Thoracic aorta (tissue), 2 donors: Measurements from ENCODE around the gene MAPK6. TPM values are rescaled to one million over a fixed set of nuclear protein-coding genes. Genes with fewer than 3 reads are reported as not detected.

Experiments used
- ATAC-seq: fragments of 150-250 bp; one replicate; pipeline ENCODE4 v1.8.0; 2017; ENCODE audit warnings: low read depth; ENCODE audit not compliant: insufficient number of reproducible peaks, low FRiP score
- DNase-seq: peaks from one replicate; pipeline ENCODE4 v3.0.0-alpha.2; 2020; ENCODE audit warnings: low spot score
- H3K27ac ChIP-seq, 2 donors: fragments of 200-600 bp; sonication (generic); 1 replicate in 1 of 2; 2 replicates in 1 of 2; pipeline ENCODE4 v1.5.1; 2016; ENCODE audit warnings: mild to moderate bottlenecking in 2 of 2, moderate library complexity in 2 of 2
- H3K27me3 ChIP-seq: fragments of 200-600 bp; sonication (generic); replicated peaks from 2 replicates; pipeline ENCODE4 v1.6.0; 2016; ENCODE audit warnings: mild to moderate bottlenecking; ENCODE audit not compliant: insufficient read depth
- H3K36me3 ChIP-seq: fragments of 200-600 bp; sonication (generic); one replicate; pipeline ENCODE4 v1.5.1; 2016
- H3K4me1 ChIP-seq, 2 donors: fragments of 200-600 bp; sonication (generic); 1 replicate in 1 of 2; 2 replicates in 1 of 2; pipeline versions ENCODE4 v1.5.1 to v1.6.0; 2016; ENCODE audit warnings: low read depth in 2 of 2, mild to moderate bottlenecking in 1 of 2; ENCODE audit not compliant: control insufficient read depth in 1 of 2
- H3K4me3 ChIP-seq: fragments of 200-600 bp; sonication (generic); 2 replicates; pipeline ENCODE4 v1.5.1; 2016; ENCODE audit warnings: mild to moderate bottlenecking
- H3K9me3 ChIP-seq: fragments of 200-600 bp; sonication (generic); 2 replicates; pipeline ENCODE4 v1.5.1; 2016
- total RNA-seq, 2 donors: library from RNA; depleted of rRNA; stranded (reverse); fragments of >200 nt; gene quantifications; one replicate each; pipeline versions ENCODE4 v1.1.0 to v1.2.3, GENCODE V29; 2016
- TF ChIP-seq, protein P1 (sequence below): fragments of 200-600 bp; sonication (generic); IDR thresholded peaks from one replicate; pipeline ENCODE4 v1.5.1; 2019; ENCODE audit warnings: antibody characterized with exemption

Gene MAPK6
- total RNA-seq, 2 donors from 2014 or later = 11.2 to 24.8 TPM

DNA sequence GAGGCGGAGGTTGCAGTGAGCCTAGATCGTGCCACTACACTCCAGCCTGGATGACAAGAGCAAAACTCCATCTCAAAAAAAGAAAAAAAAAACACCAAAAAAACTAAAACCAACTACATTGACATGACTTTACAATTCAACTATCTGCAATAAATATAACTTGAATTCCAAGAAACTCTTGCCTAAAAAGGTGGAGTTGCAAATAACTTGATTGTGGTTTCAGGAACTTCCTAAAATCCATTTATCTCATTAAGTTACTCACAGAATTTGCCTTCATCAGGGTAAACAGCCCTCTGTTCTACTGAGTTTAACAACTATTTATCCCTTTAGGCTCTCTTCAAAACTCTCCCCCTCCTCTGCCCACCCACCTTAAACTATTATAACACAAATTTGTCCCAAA is 2.7 kb upstream of the MAPK6 start:
- no peak overlapping the region for H3K27ac ChIP-seq
- no peaks in the 10 kb centered on the region for H3K9me3 ChIP-seq
- H3K4me1 ChIP-seq = peaks cover 10 to 14% of the 10 kb centered on the region in 2 donors
- no peak overlapping the region for H3K4me3 ChIP-seq
- no peaks in the 10 kb centered on the region for H3K27me3 ChIP-seq
- ATAC-seq = no peak
- no peaks in the 10 kb centered on the region for H3K36me3 ChIP-seq
- DNase-seq = no peak
- TF ChIP-seq, protein P1, sequence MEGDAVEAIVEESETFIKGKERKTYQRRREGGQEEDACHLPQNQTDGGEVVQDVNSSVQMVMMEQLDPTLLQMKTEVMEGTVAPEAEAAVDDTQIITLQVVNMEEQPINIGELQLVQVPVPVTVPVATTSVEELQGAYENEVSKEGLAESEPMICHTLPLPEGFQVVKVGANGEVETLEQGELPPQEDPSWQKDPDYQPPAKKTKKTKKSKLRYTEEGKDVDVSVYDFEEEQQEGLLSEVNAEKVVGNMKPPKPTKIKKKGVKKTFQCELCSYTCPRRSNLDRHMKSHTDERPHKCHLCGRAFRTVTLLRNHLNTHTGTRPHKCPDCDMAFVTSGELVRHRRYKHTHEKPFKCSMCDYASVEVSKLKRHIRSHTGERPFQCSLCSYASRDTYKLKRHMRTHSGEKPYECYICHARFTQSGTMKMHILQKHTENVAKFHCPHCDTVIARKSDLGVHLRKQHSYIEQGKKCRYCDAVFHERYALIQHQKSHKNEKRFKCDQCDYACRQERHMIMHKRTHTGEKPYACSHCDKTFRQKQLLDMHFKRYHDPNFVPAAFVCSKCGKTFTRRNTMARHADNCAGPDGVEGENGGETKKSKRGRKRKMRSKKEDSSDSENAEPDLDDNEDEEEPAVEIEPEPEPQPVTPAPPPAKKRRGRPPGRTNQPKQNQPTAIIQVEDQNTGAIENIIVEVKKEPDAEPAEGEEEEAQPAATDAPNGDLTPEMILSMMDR = no peak

DNA sequence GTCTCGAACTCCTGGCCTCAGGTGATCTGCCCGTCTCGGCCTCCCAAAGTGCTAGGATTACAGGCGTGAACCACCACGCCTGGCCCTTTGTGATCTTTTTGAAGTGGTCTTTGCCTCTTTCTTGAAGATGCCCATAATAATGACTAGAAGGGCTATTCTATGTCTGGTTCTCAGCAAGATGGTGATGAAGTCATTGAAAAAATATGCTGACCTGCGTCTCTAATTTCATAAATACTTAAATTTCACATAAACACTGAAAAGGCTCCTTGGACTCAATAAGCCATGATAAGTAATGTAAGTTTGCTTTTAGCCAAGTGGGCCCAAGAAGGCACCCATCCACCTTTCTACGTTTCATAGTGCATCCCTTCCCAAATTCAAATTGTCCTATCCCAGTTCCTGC is 775 bp upstream of the MAPK6 start:
- H3K27ac ChIP-seq = peak overlapping the region; percentile 90 to 91
- no peaks in the 10 kb centered on the region for H3K36me3 ChIP-seq
- TF ChIP-seq, protein P1 = no peak
- H3K4me3 ChIP-seq = peak overlapping the region; percentile 80
- DNase-seq (no peak), ATAC-seq (no peak)
- H3K4me1 ChIP-seq = peaks cover 24 to 31% of the 10 kb centered on the region in 2 donors
- no peaks in the 10 kb centered on the region for H3K9me3 ChIP-seq
- no peaks in the 10 kb centered on the region for H3K27me3 ChIP-seq

DNA sequence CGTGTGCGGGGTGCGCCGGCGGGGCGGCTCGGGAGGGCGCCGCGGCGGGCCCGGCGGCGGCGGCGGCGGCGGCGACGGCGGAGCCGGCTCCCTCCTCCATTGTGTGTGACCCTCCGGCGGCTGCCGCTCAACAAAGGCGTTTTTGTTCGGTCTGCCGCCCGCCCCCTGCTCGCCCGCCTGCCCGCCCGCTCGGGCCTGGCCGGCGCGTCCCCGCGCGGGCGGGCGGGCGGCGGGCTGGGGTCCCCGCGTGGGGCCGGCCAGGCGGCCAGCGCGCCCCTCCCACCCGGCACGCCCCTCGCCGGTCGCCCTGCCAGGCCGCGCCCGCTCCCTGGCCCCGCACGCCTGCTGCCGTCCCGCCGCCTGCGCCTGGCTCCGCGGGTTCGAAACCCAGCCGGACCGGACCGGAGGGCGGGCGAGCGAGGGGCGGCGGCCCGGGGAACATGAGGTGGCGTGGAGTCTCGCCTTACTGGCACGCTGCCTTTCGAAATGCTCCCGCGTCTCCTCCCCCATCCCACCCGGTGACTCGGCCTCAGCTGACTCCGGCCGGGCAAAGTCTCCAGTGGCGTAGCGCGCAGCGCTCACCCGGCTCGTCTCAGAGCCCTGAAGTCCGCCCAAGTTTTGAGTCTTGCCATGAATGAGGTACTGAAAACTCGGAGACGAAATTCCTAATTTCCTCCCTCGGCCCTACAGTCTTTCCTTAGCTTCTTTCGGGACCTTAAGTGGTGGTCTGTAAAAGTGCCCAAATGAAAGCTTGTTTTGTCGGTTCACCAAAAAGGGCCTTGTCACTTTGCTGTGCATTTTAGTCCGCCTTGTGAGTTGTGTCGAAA is 588 bp downstream of the MAPK6 start:
- Histone ChIP-seq H3K27ac (peak overlapping the region; percentile 90 to 91), H3K9me3 (no peaks in the 10 kb centered on the region), H3K27me3 (no peaks in the 10 kb centered on the region), H3K4me1 (peaks cover 24 to 35% of the 10 kb centered on the region in 2 donors), H3K4me3 (peak overlapping the region; percentile 80), H3K36me3 (no peaks in the 10 kb centered on the region)
- ATAC-seq (peak; percentile 57), DNase-seq (peak; percentile 70)
- TF ChIP-seq, protein P1 = no peak

DNA sequence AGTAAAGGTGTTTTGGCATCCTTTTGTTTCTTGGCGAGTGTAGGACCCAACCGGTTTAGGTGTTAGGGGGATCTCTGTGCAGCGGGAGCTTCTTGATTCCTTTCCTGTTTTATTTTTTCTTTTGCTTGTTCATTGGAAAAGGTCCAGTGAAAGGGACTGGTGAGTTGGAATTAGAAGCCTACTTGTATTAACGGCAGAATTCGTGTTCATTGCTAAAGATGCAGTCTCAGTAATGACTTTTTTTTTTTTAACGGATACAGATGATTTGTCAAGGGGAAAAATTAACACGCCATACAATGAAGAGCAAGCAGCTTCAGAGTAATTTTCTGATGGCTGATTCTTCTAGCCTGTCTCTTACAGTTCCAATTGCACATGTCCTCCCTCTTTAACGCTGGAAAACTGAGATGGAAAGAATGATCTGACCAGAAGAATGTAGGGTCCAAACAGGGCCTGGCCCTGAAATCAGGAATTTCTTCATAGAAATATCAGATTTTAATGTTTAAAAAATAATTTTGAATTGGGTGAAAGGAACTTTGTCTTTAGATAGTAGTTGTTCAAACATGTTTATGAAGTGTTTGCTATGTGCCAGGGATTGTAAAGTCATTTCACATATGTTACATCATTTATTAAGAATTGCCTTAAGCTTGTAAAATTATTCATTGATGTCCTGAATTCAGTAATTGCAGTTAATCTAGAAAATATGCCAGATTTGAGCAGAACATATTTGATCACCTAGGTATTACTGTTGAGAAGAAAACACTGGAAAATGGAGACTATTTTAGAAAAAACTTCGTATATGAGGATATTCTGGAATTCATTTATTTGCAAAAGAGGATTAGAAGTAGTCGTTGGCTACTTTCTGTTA is 1.4 kb downstream of the MAPK6 start:
- ATAC-seq (no peak), DNase-seq (no peak)
- Histone ChIP-seq H3K36me3 (no peaks in the 10 kb centered on the region), H3K9me3 (no peaks in the 10 kb centered on the region), H3K4me3 (peak overlapping the region; percentile 79), H3K4me1 (peaks cover 24 to 35% of the 10 kb centered on the region in 2 donors), H3K27ac (peak overlapping the region; percentile 85 to 90), H3K27me3 (no peaks in the 10 kb centered on the region)
- TF ChIP-seq, protein P1 = no peak

DNA sequence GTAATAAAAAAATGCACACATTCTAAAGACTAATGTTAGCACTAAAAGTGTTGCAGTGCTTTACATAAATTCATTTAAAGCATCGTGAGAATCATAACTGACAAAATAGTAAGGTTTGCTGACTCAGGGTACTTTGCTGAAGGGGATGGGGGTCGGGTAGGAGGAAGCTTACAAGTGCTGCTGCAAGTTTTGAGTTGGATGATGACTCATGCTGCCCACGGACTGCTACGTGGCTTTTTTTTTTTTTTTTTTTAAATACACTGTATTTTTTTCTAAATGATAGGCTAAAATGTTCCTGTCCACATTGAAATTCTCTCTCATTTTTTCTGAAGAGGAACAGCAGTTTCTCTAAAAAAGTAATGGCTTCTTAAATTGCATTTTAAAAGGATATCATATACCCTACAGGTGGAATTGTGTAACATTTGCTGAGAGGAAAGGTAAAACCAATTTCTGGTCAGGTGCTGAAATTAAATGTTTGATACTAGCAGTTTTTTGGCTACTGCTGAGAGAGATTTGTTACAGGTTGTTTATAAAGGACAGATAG is 2.2 kb downstream of the MAPK6 start:
- DNase-seq = peak; percentile 35
- H3K36me3 ChIP-seq = no peaks in the 10 kb centered on the region
- TF ChIP-seq, protein P1 = no peak
- peak overlapping the region; percentile 79 for H3K4me3 ChIP-seq
- no peaks in the 10 kb centered on the region for H3K9me3 ChIP-seq
- peaks cover 24 to 35% of the 10 kb centered on the region in 2 donors for H3K4me1 ChIP-seq
- H3K27ac ChIP-seq = peak overlapping the region; percentile 85 to 90
- ATAC-seq = no peak
- H3K27me3 ChIP-seq = no peaks in the 10 kb centered on the region
